ENCODE results near the gene LENEP.
"Not testable (repeated sequence)": the region's sequence is repeated elsewhere in the genome, so short reads cannot be mapped to it uniquely, and the experiment has no call there.

LENEP gene

GRCh38 chr1:154973344-154974101, 19.9 kb upstream of the LENEP start:
- no peak for TF ChIP-seq JUND (IDR thresholded peaks at IDR 0.05; ENCODE audit: low read depth)
- in situ Hi-C loops (cut with HindIII; ENCODE audit: low pct_unique_long_range_greater_than_20kb, low sequenced_read_pairs) = no loop called here
- peak; percentile 66 to 98 for DNase-seq (ENCODE audit: low read depth in 1 of 2, low spot score in 1 of 2)

- TF ChIP-seq JUND (IDR thresholded peaks at IDR 0.05; ENCODE audit: low read depth) = no peak
- in situ Hi-C loops (cut with HindIII; ENCODE audit: low pct_unique_long_range_greater_than_20kb, low sequenced_read_pairs) = no loop called here
- DNase-seq (ENCODE audit: low read depth in 1 of 2, low spot score in 1 of 2) = peak; percentile 95 to 100
Measured at GRCh38 chr1:154974102-154974807, 19.1 kb upstream of the LENEP start, which contains the start of gene CKS1B. Gene CKS1B, plus strand, starts transcription at chr1:154974681. Its CDS starts 65 bp downstream, at chr1:154974746.

- no peak for TF ChIP-seq JUND (IDR thresholded peaks at IDR 0.05; ENCODE audit: low read depth)
- in situ Hi-C loops (cut with HindIII; ENCODE audit: low pct_unique_long_range_greater_than_20kb, low sequenced_read_pairs) = no loop called here
- DNase-seq (ENCODE audit: low read depth in 1 of 2, low spot score in 1 of 2) = peak; percentile 73 to 97
Measured at GRCh38 chr1:154974808-154975408, 18.5 kb upstream of the LENEP start.

- in situ Hi-C loops (cut with HindIII; ENCODE audit: low pct_unique_long_range_greater_than_20kb, low sequenced_read_pairs) = no loop called here
- DNase-seq (ENCODE audit: low read depth in 1 of 2, low spot score in 1 of 2) = peak in 1 of 2 experiments; percentile 48
Measured at GRCh38 chr1:154975409-154976059, 17.9 kb upstream of the LENEP start.

GRCh38 chr1:154977762-154978161, 15.6 kb upstream of the LENEP start:
- DNase-seq (ENCODE audit: low read depth in 1 of 2, low spot score in 1 of 2); in situ Hi-C loops (cut with HindIII; ENCODE audit: low pct_unique_long_range_greater_than_20kb, low sequenced_read_pairs): not testable (repeated sequence)

More at GRCh38 chr1:154975409-154976059, 17.9 kb upstream of the LENEP start:
- TF ChIP-seq JUND (IDR thresholded peaks at IDR 0.05; ENCODE audit: low read depth) = no peak

- TF ChIP-seq JUND (IDR thresholded peaks at IDR 0.05; ENCODE audit: low read depth) = no peak
- in situ Hi-C loops (cut with HindIII; ENCODE audit: low pct_unique_long_range_greater_than_20kb, low sequenced_read_pairs) = no loop called here
- no peak for DNase-seq (ENCODE audit: low read depth in 1 of 2, low spot score in 1 of 2)
Measured at GRCh38 chr1:154978360-154978759, 15.0 kb upstream of the LENEP start.

- in situ Hi-C loops (cut with HindIII; ENCODE audit: low pct_unique_long_range_greater_than_20kb, low sequenced_read_pairs) = no loop called here
- no peak for DNase-seq (ENCODE audit: low read depth in 1 of 2, low spot score in 1 of 2)
- TF ChIP-seq JUND (IDR thresholded peaks at IDR 0.05; ENCODE audit: low read depth) = no peak
Measured at GRCh38 chr1:154982341-154982740, 11.0 kb upstream of the LENEP start.

GRCh38 chr1:154982897-154983648, 10.3 kb upstream of the LENEP start, which contains the start of gene FLAD1:
Gene FLAD1, plus strand, starts transcription at chr1:154983344. Its CDS starts 351 bp downstream, at chr1:154983695.
- TF ChIP-seq JUND (IDR thresholded peaks at IDR 0.05; ENCODE audit: low read depth) = no peak
- peak; percentile 99 to 100 for DNase-seq (ENCODE audit: low read depth in 1 of 2, low spot score in 1 of 2)
- in situ Hi-C loops (cut with HindIII; ENCODE audit: low pct_unique_long_range_greater_than_20kb, low sequenced_read_pairs) = no loop called here

- in situ Hi-C loops (cut with HindIII; ENCODE audit: low pct_unique_long_range_greater_than_20kb, low sequenced_read_pairs) = no loop called here
Measured at GRCh38 chr1:154983776-154984466, 9.5 kb upstream of the LENEP start.

GRCh38 chr1:154986736-154987135, 6.7 kb upstream of the LENEP start:
- DNase-seq (ENCODE audit: low read depth in 1 of 2, low spot score in 1 of 2); in situ Hi-C loops (cut with HindIII; ENCODE audit: low pct_unique_long_range_greater_than_20kb, low sequenced_read_pairs): not testable (repeated sequence)

More at GRCh38 chr1:154983776-154984466, 9.5 kb upstream of the LENEP start:
- TF ChIP-seq JUND (IDR thresholded peaks at IDR 0.05; ENCODE audit: low read depth) = no peak
- no peak for DNase-seq (ENCODE audit: low read depth in 1 of 2, low spot score in 1 of 2)

- in situ Hi-C loops (cut with HindIII; ENCODE audit: low pct_unique_long_range_greater_than_20kb, low sequenced_read_pairs) = no loop called here
- DNase-seq (ENCODE audit: low read depth in 1 of 2, low spot score in 1 of 2) = no peak
- TF ChIP-seq JUND (IDR thresholded peaks at IDR 0.05; ENCODE audit: low read depth) = no peak
Measured at GRCh38 chr1:154987326-154987725, 6.1 kb upstream of the LENEP start.
